ENCODE measurements around the gene FANCC. TPM values are rescaled to one million over a fixed set of nuclear protein-coding genes. Genes with fewer than 3 reads are reported as not detected.
A peak's percentile ranks its signal among the peaks of the same experiment; 100 is the strongest.

Gene FANCC
- total and polyA plus RNA-seq, 2 donors (not counting 1 experiment from before 2014, with no cell fraction given) = 8.9 to 9.0 TPM

GRCh38 chr9:95140821-95141220 lies 176.7 kb downstream of the FANCC start:
- Histone ChIP-seq H3K9me3 (ENCODE audit: control insufficient read depth, insufficient read depth, low read depth, low read length) (no peaks in the 10 kb centered on the region), H3K36me3 (ENCODE audit: control insufficient read depth, insufficient read depth, low read length) (no peaks in the 10 kb centered on the region), H3K4me2 (ENCODE audit: extremely low read depth, insufficient read depth, low read length) (no peak overlapping the region), H3K4me3 (replicated peaks in 1 of 4; ENCODE audit: control extremely low read depth in 1 of 4, insufficient read depth in 1 of 4, low read depth in 3 of 4, low read length in 4 of 4) (no peak overlapping the region), H4K20me1 (ENCODE audit: control insufficient read depth, extremely low read depth, insufficient read depth, low read length) (no peaks in the 10 kb centered on the region), H3K4me1 (ENCODE audit: control insufficient read depth, extremely low read depth, insufficient read depth, low read length) (peaks cover 2% of the 10 kb centered on the region), H3K79me2 (ENCODE audit: control insufficient read depth, insufficient read depth, low read length) (no peaks in the 10 kb centered on the region), H3K27me3 (ENCODE audit: control insufficient read depth, insufficient read depth, low read length) (no peaks in the 10 kb centered on the region), H3K9ac (ENCODE audit: insufficient read depth, low read length) (no peak overlapping the region), H2AFZ (ENCODE audit: low read length) (no peak overlapping the region), H3K27ac (ENCODE audit: insufficient read depth, low read length) (no peak overlapping the region)
- no peak for DNase-seq (ENCODE audit: low read depth in 2 of 2)
- TF ChIP-seq CTCF (conservative IDR thresholded peaks at IDR 0.05 in 1 of 2, IDR thresholded peaks at IDR 0.05 in 1 of 2; ENCODE audit: low read depth in 1 of 2, low read length in 2 of 2) (no peak), EZH2 (IDR thresholded peaks at IDR 0.05; ENCODE audit: low read length, missing control alignments) (no peak)

GRCh38 chr9:95139126-95139525 lies 178.4 kb downstream of the FANCC start:
- Histone ChIP-seq H3K36me3 (ENCODE audit: control insufficient read depth, insufficient read depth, low read length) (no peaks in the 10 kb centered on the region), H3K9ac (ENCODE audit: insufficient read depth, low read length) (no peak overlapping the region), H2AFZ (ENCODE audit: low read length) (no peak overlapping the region), H3K27ac (ENCODE audit: insufficient read depth, low read length) (no peak overlapping the region), H3K27me3 (ENCODE audit: control insufficient read depth, insufficient read depth, low read length) (no peaks in the 10 kb centered on the region), H3K79me2 (ENCODE audit: control insufficient read depth, insufficient read depth, low read length) (no peaks in the 10 kb centered on the region), H3K4me2 (ENCODE audit: extremely low read depth, insufficient read depth, low read length) (no peak overlapping the region), H3K4me1 (ENCODE audit: control insufficient read depth, extremely low read depth, insufficient read depth, low read length) (peaks cover 1% of the 10 kb centered on the region), H3K9me3 (ENCODE audit: control insufficient read depth, insufficient read depth, low read depth, low read length) (no peaks in the 10 kb centered on the region), H4K20me1 (ENCODE audit: control insufficient read depth, extremely low read depth, insufficient read depth, low read length) (no peaks in the 10 kb centered on the region), H3K4me3 (replicated peaks in 1 of 4; ENCODE audit: control extremely low read depth in 1 of 4, insufficient read depth in 1 of 4, low read depth in 3 of 4, low read length in 4 of 4) (no peak overlapping the region)
- TF ChIP-seq EZH2 (IDR thresholded peaks at IDR 0.05; ENCODE audit: low read length, missing control alignments) = no peak
- TF ChIP-seq CTCF (conservative IDR thresholded peaks at IDR 0.05 in 1 of 2, IDR thresholded peaks at IDR 0.05 in 1 of 2; ENCODE audit: low read depth in 1 of 2, low read length in 2 of 2) = no peak
- no peak for DNase-seq (ENCODE audit: low read depth in 2 of 2)

GRCh38 chr9:95138474-95138873 lies 179.0 kb downstream of the FANCC start:
- no peaks in the 10 kb centered on the region for H3K4me1 ChIP-seq (ENCODE audit: control insufficient read depth, extremely low read depth, insufficient read depth, low read length)
- no peaks in the 10 kb centered on the region for H4K20me1 ChIP-seq (ENCODE audit: control insufficient read depth, extremely low read depth, insufficient read depth, low read length)
- H3K79me2 ChIP-seq (ENCODE audit: control insufficient read depth, insufficient read depth, low read length) = no peaks in the 10 kb centered on the region
- no peak for TF ChIP-seq CTCF (conservative IDR thresholded peaks at IDR 0.05 in 1 of 2, IDR thresholded peaks at IDR 0.05 in 1 of 2; ENCODE audit: low read depth in 1 of 2, low read length in 2 of 2)
- no peaks in the 10 kb centered on the region for H3K36me3 ChIP-seq (ENCODE audit: control insufficient read depth, insufficient read depth, low read length)
- H3K9ac ChIP-seq (ENCODE audit: insufficient read depth, low read length) = no peak overlapping the region
- peak in 1 of 2 donors; percentile 51 for DNase-seq (ENCODE audit: low read depth in 2 of 2)
- no peak overlapping the region for H3K27ac ChIP-seq (ENCODE audit: insufficient read depth, low read length)
- H3K27me3 ChIP-seq (ENCODE audit: control insufficient read depth, insufficient read depth, low read length) = no peaks in the 10 kb centered on the region
- peak overlapping the region; percentile 20 for H3K4me2 ChIP-seq (ENCODE audit: extremely low read depth, insufficient read depth, low read length)
- no peak overlapping the region for H3K4me3 ChIP-seq (replicated peaks in 1 of 4; ENCODE audit: control extremely low read depth in 1 of 4, insufficient read depth in 1 of 4, low read depth in 3 of 4, low read length in 4 of 4)
- no peaks in the 10 kb centered on the region for H3K9me3 ChIP-seq (ENCODE audit: control insufficient read depth, insufficient read depth, low read depth, low read length)
- no peak overlapping the region for H2AFZ ChIP-seq (ENCODE audit: low read length)
